CD4-positive, CD25-positive, alpha-beta regulatory T cell (primary cell): ENCODE results near the gene AFF1. TPM values are rescaled to one million over a fixed set of nuclear protein-coding genes. Genes with fewer than 3 reads are reported as not detected.

Experiments used
- ATAC-seq, 2 donors: fragments of 150-1000 bp; cut with Tn5 transposase; one replicate each; pipeline ENCODE4 v1.10.0; 2021; ENCODE audit warnings: low read depth in 2 of 2, moderate number of reproducible peaks in 2 of 2, moderate library complexity in 1 of 2
- DNase-seq, 3 donors: peaks; one replicate each; pipeline versions ENCODE4 v3.0.0 to v3.0.0-alpha.2; 2012 to 2022; ENCODE audit warnings: mixed read lengths in 1 of 3
- H3K27ac ChIP-seq: one replicate; pipeline ENCODE4 v1.7.0; 2013; ENCODE audit warnings: mild to moderate bottlenecking, low read length; ENCODE audit not compliant: insufficient read depth, poor library complexity, severe bottlenecking
- H3K27me3 ChIP-seq: one replicate; pipeline ENCODE4 v1.7.0; 2013; ENCODE audit warnings: low read length; ENCODE audit not compliant: control insufficient read depth, insufficient read depth
- H3K36me3 ChIP-seq: one replicate; pipeline ENCODE4 v1.7.0; 2013; ENCODE audit warnings: mild to moderate bottlenecking, low read length, moderate library complexity; ENCODE audit not compliant: control insufficient read depth, insufficient read depth
- H3K4me1 ChIP-seq: 2 replicates; pipeline ENCODE4 v1.7.0; 2013; ENCODE audit warnings: mild to moderate bottlenecking, low read length; ENCODE audit not compliant: insufficient read depth, control insufficient read depth, poor library complexity, severe bottlenecking
- H3K4me3 ChIP-seq: one replicate; pipeline ENCODE4 v1.7.0; 2013; ENCODE audit warnings: low read depth, mild to moderate bottlenecking, low read length, moderate library complexity
- H3K9me3 ChIP-seq, 2 experiments: 1 replicate in 1 of 2; 2 replicates in 1 of 2; pipeline ENCODE4 v1.7.0; 2013; ENCODE audit warnings: low read length in 2 of 2, mild to moderate bottlenecking in 1 of 2, moderate library complexity in 1 of 2; ENCODE audit not compliant: control insufficient read depth in 2 of 2
- H3K27ac Mint-ChIP-seq, 3 donors: one replicate each; pipeline ENCODE4 v1.8.0; 2020 to 2022; ENCODE audit warnings: mild to moderate bottlenecking in 3 of 3, mixed read lengths in 3 of 3, moderate library complexity in 2 of 3
- H3K27me3 Mint-ChIP-seq: one replicate; pipeline ENCODE4 v1.8.0; 2022; ENCODE audit warnings: mild to moderate bottlenecking, mixed read lengths
- H3K36me3 Mint-ChIP-seq: one replicate; pipeline ENCODE4 v1.8.0; 2020; ENCODE audit warnings: mixed read lengths
- H3K4me1 Mint-ChIP-seq, 4 donors: one replicate each; pipeline ENCODE4 v1.8.0; 2020 to 2022; ENCODE audit warnings: mixed read lengths in 4 of 4, mild to moderate bottlenecking in 1 of 4
- H3K4me3 Mint-ChIP-seq, 4 donors: one replicate each; pipeline ENCODE4 v1.8.0; 2020 to 2022; ENCODE audit warnings: mild to moderate bottlenecking in 4 of 4, mixed read lengths in 4 of 4, moderate library complexity in 3 of 4
- H3K9me3 Mint-ChIP-seq, 7 donors: one replicate each; pipeline ENCODE4 v1.8.0; 2020 to 2022; ENCODE audit warnings: mixed read lengths in 7 of 7, mild to moderate bottlenecking in 3 of 7, moderate library complexity in 2 of 7
- polyA plus RNA-seq, 4 donors: library from polyadenylated mRNA; unstranded; fragments of 300-500 nt; fragmentation: Illumina TruSeq; gene quantifications; one replicate each; pipeline ENCODE4 v1.2.3, GENCODE V29; 2021
- total RNA-seq: library from RNA; stranded (reverse); gene quantifications from one replicate; pipeline ENCODE4 v1.2.3, GENCODE V29; 2022

AFF1 gene
- total and polyA plus RNA-seq, 5 donors from 2014 or later = 18.1 to 122 (median 37.4) TPM

DNA sequence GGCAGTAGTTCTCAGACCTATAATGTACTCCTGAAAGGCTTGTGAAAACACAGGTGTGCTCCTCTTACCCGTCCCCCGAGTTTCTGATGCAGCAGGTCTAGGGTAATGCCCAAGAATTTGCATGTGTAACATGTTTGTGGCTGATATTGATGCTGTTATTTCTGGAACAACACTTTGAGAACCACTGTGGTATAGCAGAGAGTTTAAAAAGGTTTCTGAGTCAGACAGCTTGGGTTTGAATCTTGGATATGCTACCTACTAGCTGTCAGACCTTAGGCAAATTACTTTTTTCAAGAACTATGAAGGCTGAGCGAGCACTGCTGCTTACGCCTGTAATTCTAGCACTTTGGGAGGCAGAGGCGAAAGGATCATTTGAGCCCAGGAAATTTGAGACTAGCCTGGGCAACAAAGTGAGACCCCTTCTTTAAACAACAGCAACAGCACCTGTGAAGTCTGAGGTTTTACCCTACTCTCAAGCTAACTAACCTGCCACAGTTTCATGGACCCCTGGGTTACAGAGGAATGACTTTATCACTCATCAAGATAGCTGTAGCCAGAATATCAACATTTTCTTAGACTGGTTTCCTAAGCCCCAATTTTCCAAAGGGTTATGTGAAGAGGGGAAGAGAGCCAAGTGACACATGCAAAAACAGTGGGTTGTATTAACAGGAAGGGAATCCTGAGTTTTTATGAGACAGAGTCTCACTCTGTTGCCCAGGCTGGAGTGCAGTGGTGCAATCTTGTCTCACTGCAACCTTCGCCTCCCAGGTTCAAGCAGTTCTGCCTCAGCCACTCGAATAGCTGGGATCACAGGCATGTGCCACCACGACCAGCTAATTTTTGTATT, 5.1 kb downstream of the AFF1 start:
- no peaks in the 10 kb centered on the region for H3K9me3 ChIP-seq
- H3K4me3 ChIP-seq = peak overlapping the region; percentile 68
- Mint-ChIP-seq H3K4me3 (peak overlapping the region; percentile 77 to 96 (median 95)), H3K4me1 (peaks cover 37 to 79% (median 64%) of the 10 kb centered on the region in 4 donors), H3K36me3 (peaks cover 2% of the 10 kb centered on the region), H3K9me3 (no peaks in the 10 kb centered on the region), H3K27me3 (no peaks in the 10 kb centered on the region), H3K27ac (peak overlapping the region; percentile 86 to 90 (median 89))
- H3K4me1 ChIP-seq = peaks cover 52% of the 10 kb centered on the region
- H3K27me3 ChIP-seq = no peaks in the 10 kb centered on the region
- no peaks in the 10 kb centered on the region for H3K36me3 ChIP-seq
- peak overlapping the region; percentile 68 for H3K27ac ChIP-seq
- DNase-seq (peak in 2 of 3 donors; percentile 17 to 43), ATAC-seq (no peak)

- H3K9me3 Mint-ChIP-seq = no peaks in the 10 kb centered on the region
- no peak for DNase-seq
- Histone ChIP-seq H3K4me1 (peaks cover 52% of the 10 kb centered on the region), H3K9me3 (no peaks in the 10 kb centered on the region), H3K4me3 (no peak overlapping the region), H3K27me3 (no peaks in the 10 kb centered on the region), H3K36me3 (no peaks in the 10 kb centered on the region), H3K27ac (no peak overlapping the region)
- peak overlapping the region in 1 of 3 donors; percentile 86 for H3K27ac Mint-ChIP-seq
- H3K36me3 Mint-ChIP-seq = peaks cover 2% of the 10 kb centered on the region
- no peak for ATAC-seq
- no peak overlapping the region for H3K4me3 Mint-ChIP-seq
- H3K27me3 Mint-ChIP-seq = no peaks in the 10 kb centered on the region
- peaks cover 39 to 83% (median 63%) of the 10 kb centered on the region in 4 donors for H3K4me1 Mint-ChIP-seq
These were observed 6.2 kb downstream of the AFF1 start for GRCh38 chr4:86940920-86941460.

DNA sequence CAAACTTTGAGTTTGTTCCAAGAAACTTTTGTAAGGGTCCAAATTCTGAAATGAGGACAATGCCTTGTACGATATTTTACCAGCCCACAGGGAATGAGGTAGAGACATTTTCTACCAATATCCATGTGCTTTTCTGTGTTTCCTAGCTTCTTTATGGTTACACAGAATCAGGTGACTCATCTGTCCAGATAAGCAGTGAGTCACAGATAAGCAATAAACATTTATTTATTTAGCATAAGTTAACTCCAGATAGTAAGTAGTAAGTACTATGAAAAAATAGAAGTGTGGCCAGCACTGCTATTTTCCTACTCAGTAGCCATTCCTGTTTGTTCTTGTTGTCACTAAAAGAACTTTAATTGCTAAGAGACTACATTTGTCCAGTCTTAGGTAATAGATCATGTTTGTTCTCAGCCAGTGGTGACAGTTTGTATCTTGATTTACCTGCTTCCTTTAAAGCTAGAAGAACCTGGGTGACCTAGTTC, 7.4 kb downstream of the AFF1 start:
- no peak for ATAC-seq
- H3K4me1 ChIP-seq = peaks cover 46% of the 10 kb centered on the region
- H3K27me3 ChIP-seq = no peaks in the 10 kb centered on the region
- no peaks in the 10 kb centered on the region for H3K36me3 ChIP-seq
- Mint-ChIP-seq H3K4me3 (peak overlapping the region in 2 of 4 donors; percentile 29 to 46), H3K36me3 (peaks cover 2% of the 10 kb centered on the region), H3K27ac (peak overlapping the region in 1 of 3 donors; percentile 86), H3K9me3 (no peaks in the 10 kb centered on the region), H3K4me1 (peaks cover 34 to 81% (median 60%) of the 10 kb centered on the region in 4 donors), H3K27me3 (no peaks in the 10 kb centered on the region)
- no peak overlapping the region for H3K4me3 ChIP-seq
- no peak for DNase-seq
- no peak overlapping the region for H3K27ac ChIP-seq
- H3K9me3 ChIP-seq = no peaks in the 10 kb centered on the region

- Mint-ChIP-seq H3K9me3 (no peaks in the 10 kb centered on the region), H3K27me3 (no peaks in the 10 kb centered on the region), H3K4me3 (peak overlapping the region in 1 of 4 donors; percentile 28), H3K27ac (peak overlapping the region in 2 of 3 donors; percentile 5 to 63), H3K4me1 (peaks cover 26 to 63% (median 49%) of the 10 kb centered on the region in 4 donors), H3K36me3 (peaks cover 6% of the 10 kb centered on the region)
- ATAC-seq (no peak), DNase-seq (no peak)
- Histone ChIP-seq H3K4me1 (peaks cover 30% of the 10 kb centered on the region), H3K36me3 (no peaks in the 10 kb centered on the region), H3K9me3 (no peaks in the 10 kb centered on the region), H3K27me3 (no peaks in the 10 kb centered on the region), H3K4me3 (no peak overlapping the region), H3K27ac (no peak overlapping the region)
These were observed 10.4 kb downstream of the AFF1 start for GRCh38 chr4:86944964-86945781.

DNA sequence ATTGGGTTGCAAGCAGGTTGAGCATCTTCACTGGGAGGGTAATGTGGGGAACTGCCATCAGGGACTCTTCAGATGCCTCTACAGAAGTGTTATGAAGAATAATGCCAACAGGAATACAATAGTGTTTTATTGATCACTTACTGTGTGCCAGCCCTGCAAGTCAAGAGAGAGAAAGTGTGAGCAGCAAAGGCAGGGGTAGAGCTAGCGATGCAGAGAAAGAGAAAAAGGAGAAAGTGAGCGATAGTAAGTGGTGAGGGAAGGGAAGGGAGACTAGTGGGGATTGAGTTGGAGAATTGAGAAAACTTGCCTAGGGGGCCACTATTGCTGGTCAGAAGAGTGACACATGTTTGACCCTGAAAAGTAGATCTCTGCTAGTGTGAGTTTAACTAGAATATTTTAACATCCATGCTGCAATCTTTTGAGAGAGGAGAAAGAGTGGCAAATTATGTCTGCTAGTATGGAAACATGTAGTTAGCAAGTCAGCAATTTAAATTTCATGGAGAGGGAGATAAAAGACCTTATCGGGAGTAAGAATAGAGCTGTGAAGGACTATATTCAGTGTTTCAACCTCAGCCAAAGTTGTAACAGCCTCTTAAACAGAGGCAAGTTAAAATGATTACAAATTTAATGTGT, 12.2 kb downstream of the AFF1 start:
- peaks cover 24% of the 10 kb centered on the region for H3K4me1 ChIP-seq
- no peak overlapping the region for H3K27ac ChIP-seq
- H3K36me3 ChIP-seq = no peaks in the 10 kb centered on the region
- Mint-ChIP-seq H3K27ac (peak overlapping the region; percentile 3 to 89 (median 68)), H3K27me3 (no peaks in the 10 kb centered on the region), H3K4me3 (peak overlapping the region in 2 of 4 donors; percentile 3 to 35), H3K36me3 (peaks cover 18% of the 10 kb centered on the region), H3K9me3 (no peaks in the 10 kb centered on the region), H3K4me1 (peaks cover 26 to 62% (median 53%) of the 10 kb centered on the region in 4 donors)
- no peaks in the 10 kb centered on the region for H3K9me3 ChIP-seq
- peak overlapping the region; percentile 2 for H3K4me3 ChIP-seq
- ATAC-seq (no peak), DNase-seq (no peak)
- no peaks in the 10 kb centered on the region for H3K27me3 ChIP-seq

DNA sequence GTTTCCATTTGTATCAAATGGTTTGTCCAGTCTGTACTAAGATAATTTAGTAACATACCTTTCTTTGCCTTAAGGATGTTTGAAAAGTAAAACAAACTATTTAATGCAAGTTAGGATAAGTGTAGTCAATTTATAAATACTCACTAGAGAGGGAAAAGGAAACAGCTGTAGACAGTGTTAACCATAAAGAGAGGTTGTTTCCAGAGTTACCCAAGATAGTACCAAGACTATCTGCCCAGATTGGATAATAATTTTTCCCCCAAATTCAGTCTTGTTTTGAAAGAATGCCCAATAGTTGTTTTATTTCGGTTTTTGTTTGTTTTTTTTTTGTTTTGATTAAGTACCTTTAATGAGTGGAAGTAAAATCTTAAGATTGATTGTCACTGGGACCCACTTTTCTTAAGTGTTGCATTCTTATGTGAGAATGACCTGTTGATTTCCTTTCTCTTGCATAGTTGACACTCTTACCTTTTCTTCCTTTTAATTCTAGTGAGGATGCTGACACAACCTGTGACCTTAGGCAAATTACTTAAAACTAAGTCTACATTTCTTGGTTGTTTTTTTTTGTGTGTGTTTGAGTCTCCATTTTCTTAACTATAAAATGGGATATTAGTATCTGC, 12.8 kb downstream of the AFF1 start:
- H3K4me3 ChIP-seq = no peak overlapping the region
- no peaks in the 10 kb centered on the region for H3K9me3 Mint-ChIP-seq
- H3K36me3 Mint-ChIP-seq = peaks cover 21% of the 10 kb centered on the region
- peaks cover 24 to 59% (median 52%) of the 10 kb centered on the region in 4 donors for H3K4me1 Mint-ChIP-seq
- H3K27ac Mint-ChIP-seq = peak overlapping the region in 2 of 3 donors; percentile 3 to 89
- H3K4me3 Mint-ChIP-seq = peak overlapping the region in 2 of 4 donors; percentile 8 to 14
- H3K27me3 ChIP-seq = no peaks in the 10 kb centered on the region
- no peaks in the 10 kb centered on the region for H3K27me3 Mint-ChIP-seq
- ATAC-seq (no peak), DNase-seq (no peak)
- H3K27ac ChIP-seq = no peak overlapping the region
- peaks cover 20% of the 10 kb centered on the region for H3K4me1 ChIP-seq
- no peaks in the 10 kb centered on the region for H3K9me3 ChIP-seq
- no peaks in the 10 kb centered on the region for H3K36me3 ChIP-seq

DNA sequence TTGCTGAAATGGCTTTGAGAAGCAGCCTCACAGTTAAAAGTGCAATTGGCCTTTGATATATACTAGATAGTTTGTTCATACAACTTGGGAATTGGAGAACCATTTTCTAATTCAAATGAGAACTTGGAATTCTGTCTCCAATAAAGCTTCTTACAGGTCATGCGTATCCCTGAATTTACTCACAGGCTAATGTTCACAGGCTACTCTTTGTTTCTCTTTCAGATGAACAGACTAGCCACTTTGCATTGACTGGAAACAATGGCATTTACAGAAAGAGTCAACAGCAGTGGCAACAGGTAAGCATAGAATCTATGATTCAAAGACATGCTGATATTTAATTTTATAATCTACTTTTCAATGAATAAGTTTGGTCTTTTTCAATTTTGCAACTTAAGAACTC, 13.5 kb downstream of the AFF1 start:
- H3K4me3 ChIP-seq = no peak overlapping the region
- H3K27ac Mint-ChIP-seq = no peak overlapping the region
- H3K36me3 ChIP-seq = peaks cover 2% of the 10 kb centered on the region
- ATAC-seq = no peak
- peaks cover 18 to 56% (median 47%) of the 10 kb centered on the region in 4 donors for H3K4me1 Mint-ChIP-seq
- H3K4me3 Mint-ChIP-seq = no peak overlapping the region
- H3K36me3 Mint-ChIP-seq = peaks cover 24% of the 10 kb centered on the region
- H3K27me3 ChIP-seq = no peaks in the 10 kb centered on the region
- peaks cover 18% of the 10 kb centered on the region for H3K4me1 ChIP-seq
- no peaks in the 10 kb centered on the region for H3K9me3 ChIP-seq
- H3K27me3 Mint-ChIP-seq = no peaks in the 10 kb centered on the region
- H3K9me3 Mint-ChIP-seq = no peaks in the 10 kb centered on the region
- H3K27ac ChIP-seq = no peak overlapping the region
- DNase-seq = no peak
